ENCODE results near the gene CCL17. TPM values are rescaled to one million over a fixed set of nuclear protein-coding genes. Genes with fewer than 3 reads are reported as not detected.

CCL17 gene
- total RNA-seq, 1 donor from 2014 or later: not detected

Other genes with a start within 250 kb of the CCL17 start
- 142 TPM for gene PSME3IP1, start 218.7 kb upstream of the CCL17 start, total RNA-seq
- 69.7 TPM for gene RSPRY1, start 218.4 kb upstream of the CCL17 start, total RNA-seq
- 81.9 TPM for gene ARL2BP, start 159.5 kb upstream of the CCL17 start, total RNA-seq
- gene PLLP, start 120.1 kb upstream of the CCL17 start, total RNA-seq: 1.6 TPM
- gene CCL22, start 46.0 kb upstream of the CCL17 start, total RNA-seq: not detected
- 4.9 TPM for gene CX3CL1, start 32.3 kb upstream of the CCL17 start, total RNA-seq
- gene CIAPIN1, start 42.6 kb downstream of the CCL17 start, total RNA-seq: 90.9 TPM
- gene COQ9, start 42.7 kb downstream of the CCL17 start, total RNA-seq: 26.1 TPM
- gene POLR2C, start 57.9 kb downstream of the CCL17 start, total RNA-seq: 70.9 TPM
- gene DOK4, start 81.7 kb downstream of the CCL17 start, total RNA-seq: 71.7 TPM
- 0.82 TPM for gene CCDC102A, start 131.8 kb downstream of the CCL17 start, total RNA-seq
- gene ADGRG5, start 137.9 kb downstream of the CCL17 start, total RNA-seq: under 0.01 TPM
- 19.6 TPM for gene ADGRG1, start 223.9 kb downstream of the CCL17 start, total RNA-seq